T-helper 17 cell (primary cell): ENCODE measurements around the gene MKI67. TPM values are rescaled to one million over a fixed set of nuclear protein-coding genes. Genes with fewer than 3 reads are reported as not detected.
"Not testable (repeated sequence)": the region's sequence is repeated elsewhere in the genome, so short reads cannot be mapped to it uniquely, and the experiment has no call there.

Experiments used
- ATAC-seq: fragments of 150-1000 bp; cut with Tn5 transposase; 2 replicates; pipeline ENCODE4 v1.10.0; 2021; ENCODE audit warnings: mild to moderate bottlenecking, moderate library complexity
- DNase-seq, 3 donors: peaks; one replicate each; pipeline versions ENCODE4 v3.0.0 to v3.0.0-alpha.2; 2020 to 2021
- H3K9me3 ChIP-seq: one replicate; pipeline ENCODE4 v1.7.0; 2013; ENCODE audit warnings: low read length, mild to moderate bottlenecking; ENCODE audit not compliant: control insufficient read depth, poor library complexity, severe bottlenecking
- H3K27ac Mint-ChIP-seq: one replicate; pipeline ENCODE4 v1.8.0; 2022; ENCODE audit warnings: mild to moderate bottlenecking, moderate library complexity, mixed read lengths
- H3K27me3 Mint-ChIP-seq: one replicate; pipeline ENCODE4 v1.8.0; 2022; ENCODE audit warnings: mixed read lengths
- H3K36me3 Mint-ChIP-seq: one replicate; pipeline ENCODE4 v1.8.0; 2022; ENCODE audit warnings: low read depth, mixed read lengths
- H3K4me1 Mint-ChIP-seq: one replicate; pipeline ENCODE4 v1.8.0; 2022; ENCODE audit warnings: mild to moderate bottlenecking, mixed read lengths
- H3K4me3 Mint-ChIP-seq: one replicate; pipeline ENCODE4 v1.8.0; 2022; ENCODE audit warnings: mild to moderate bottlenecking, moderate library complexity, mixed read lengths
- total RNA-seq, 4 donors: library from RNA in 2 of 4; stranded (reverse) in 2 of 4; gene quantifications; one replicate each; pipeline ENCODE4 v1.2.3 and lab custom pipeline; 2022 to 2026

MKI67 gene
- total RNA-seq, 2 donors from 2014 or later = 1.3 to 1.8 TPM

DNA sequence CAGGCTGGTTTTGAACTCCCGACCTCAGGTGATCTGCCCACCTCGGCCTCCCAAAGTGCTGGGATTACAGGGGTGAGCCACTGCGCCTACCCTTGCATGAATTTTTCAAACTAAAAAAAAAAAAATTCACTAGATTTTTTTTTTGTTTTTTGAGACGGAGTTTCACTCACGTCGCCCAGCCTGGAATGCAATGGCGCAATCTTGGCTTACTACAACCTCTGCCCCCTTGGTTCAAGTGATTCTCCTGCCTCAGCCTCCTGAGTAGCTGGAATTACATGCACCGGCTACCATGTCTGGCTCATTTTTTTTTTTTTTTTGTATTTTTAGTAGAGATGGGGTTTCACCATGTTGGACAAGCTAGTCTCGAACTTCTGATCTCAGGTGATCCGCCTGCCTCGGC, 12.2 kb upstream of the MKI67 start:
- not testable (repeated sequence) for H3K4me1 Mint-ChIP-seq

GRCh38 chr10:128137877-128138276, 11.7 kb upstream of the MKI67 start:
- no peaks in the 10 kb centered on the region for H3K9me3 ChIP-seq
- Mint-ChIP-seq H3K27ac (no peak overlapping the region), H3K4me3 (no peak overlapping the region), H3K4me1 (peaks cover 2% of the 10 kb centered on the region), H3K36me3 (no peaks in the 10 kb centered on the region), H3K27me3 (peaks cover 14% of the 10 kb centered on the region)
- DNase-seq (no peak), ATAC-seq (no peak)

More for the DNA sequence above, 12.2 kb upstream of the MKI67 start:
- not testable (repeated sequence) for H3K9me3 ChIP-seq, DNase-seq, ATAC-seq, H3K36me3 Mint-ChIP-seq, H3K27ac Mint-ChIP-seq, H3K4me3 Mint-ChIP-seq
- H3K27me3 Mint-ChIP-seq = peaks cover 14% of the 10 kb centered on the region

GRCh38 chr10:128130051-128130450, 3.8 kb upstream of the MKI67 start:
- H3K27ac Mint-ChIP-seq = no peak overlapping the region
- H3K4me1 Mint-ChIP-seq = peaks cover 16% of the 10 kb centered on the region
- no peaks in the 10 kb centered on the region for H3K9me3 ChIP-seq
- ATAC-seq (no peak), DNase-seq (no peak)
- no peak overlapping the region for H3K4me3 Mint-ChIP-seq
- peaks cover 2% of the 10 kb centered on the region for H3K36me3 Mint-ChIP-seq
- H3K27me3 Mint-ChIP-seq = peaks cover 15% of the 10 kb centered on the region

DNA sequence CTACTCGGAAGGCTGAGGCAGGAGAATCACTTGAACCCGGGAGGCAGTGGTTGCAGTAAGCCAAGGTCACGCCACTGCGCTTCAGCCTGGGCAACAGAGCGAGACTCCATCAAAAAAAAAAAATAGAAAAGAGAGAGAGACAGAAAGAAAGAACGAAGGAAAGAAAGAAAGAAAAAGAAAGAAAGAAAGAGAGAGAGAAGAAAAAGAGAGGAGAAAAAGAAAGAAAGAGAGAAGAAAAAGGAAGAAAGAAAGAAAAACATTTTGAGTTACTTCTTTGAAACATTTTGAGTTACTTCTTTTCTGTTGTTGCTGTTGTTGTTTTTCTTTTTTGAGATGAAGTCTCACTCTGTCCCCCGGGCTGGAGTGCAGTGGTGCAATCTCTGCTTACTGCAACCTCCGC, 2.4 kb upstream of the MKI67 start:
- Mint-ChIP-seq H3K4me1 (peaks cover 22% of the 10 kb centered on the region), H3K4me3 (no peak overlapping the region), H3K27ac (no peak overlapping the region), H3K36me3 (peaks cover 3% of the 10 kb centered on the region), H3K27me3 (peaks cover 19% of the 10 kb centered on the region)
- ATAC-seq (no peak), DNase-seq (no peak)
- no peaks in the 10 kb centered on the region for H3K9me3 ChIP-seq

DNA sequence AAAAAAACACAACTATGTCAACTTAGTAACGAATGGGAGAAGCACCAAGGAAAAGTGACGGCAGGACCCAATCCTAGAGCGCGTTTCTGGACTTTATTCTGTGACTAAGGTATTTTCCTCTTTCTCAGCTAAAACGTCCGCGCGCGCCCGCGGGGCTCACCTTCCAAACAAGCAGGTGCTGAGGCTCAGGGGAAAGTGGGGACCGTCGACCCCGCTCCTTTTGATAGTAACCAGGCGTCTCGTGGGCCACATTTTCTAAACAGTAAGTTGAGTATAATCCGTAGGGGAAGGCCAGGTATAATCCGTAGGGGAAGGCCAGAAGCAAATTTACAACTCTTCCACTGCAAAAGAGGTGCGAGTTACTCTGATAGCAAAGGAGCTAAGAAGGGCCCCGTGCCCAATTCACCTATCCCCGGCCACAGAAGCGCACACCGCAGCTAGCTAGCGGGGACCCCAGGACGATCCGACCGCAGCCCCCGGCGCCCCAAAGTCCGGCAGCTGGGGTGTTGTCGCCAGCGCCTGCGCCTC, 743 bp downstream of the MKI67 start:
- Mint-ChIP-seq H3K27ac (peak overlapping the region; percentile 72), H3K36me3 (peaks cover 3% of the 10 kb centered on the region), H3K4me3 (peak overlapping the region; percentile 93), H3K27me3 (peaks cover 34% of the 10 kb centered on the region), H3K4me1 (peaks cover 27% of the 10 kb centered on the region)
- ATAC-seq (no peak), DNase-seq (no peak)
- no peaks in the 10 kb centered on the region for H3K9me3 ChIP-seq

DNA sequence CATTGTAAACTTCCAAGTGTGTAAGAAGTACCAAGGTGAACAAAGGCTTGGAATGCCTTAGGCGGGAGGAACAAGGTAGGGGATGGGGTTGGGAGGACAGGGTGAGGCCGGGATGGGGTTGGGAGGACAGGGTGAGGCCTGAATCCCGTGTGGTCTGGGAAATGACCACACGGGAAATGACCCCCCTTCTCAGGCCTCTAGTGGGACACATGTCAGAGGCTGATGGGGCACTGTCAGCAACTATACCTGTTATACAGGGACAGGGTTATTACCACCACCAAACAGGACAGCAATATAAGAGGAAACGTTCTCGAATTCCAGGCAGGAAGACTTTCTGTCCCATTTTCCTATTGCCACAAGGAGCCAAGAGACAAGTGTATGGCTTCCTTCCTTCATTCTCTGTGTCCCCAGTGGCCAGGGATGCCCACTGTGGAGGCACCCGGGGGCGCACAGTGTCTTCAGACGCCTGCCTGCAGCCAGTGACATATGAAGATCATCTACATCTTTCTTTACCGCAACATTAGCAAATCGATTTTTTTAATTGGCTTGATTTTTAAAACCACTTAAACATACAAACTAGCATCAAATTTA, 1.3 kb downstream of the MKI67 start:
- H3K27ac Mint-ChIP-seq = peak overlapping the region; percentile 72

GRCh38 chr10:128123846-128124245, 2.4 kb downstream of the MKI67 start:
- H3K9me3 ChIP-seq = no peaks in the 10 kb centered on the region
- Mint-ChIP-seq H3K36me3 (peaks cover 3% of the 10 kb centered on the region), H3K4me3 (peak overlapping the region; percentile 61), H3K27ac (peak overlapping the region; percentile 72), H3K4me1 (peaks cover 27% of the 10 kb centered on the region), H3K27me3 (peaks cover 34% of the 10 kb centered on the region)
- no peak for ATAC-seq
- no peak for DNase-seq

More for the DNA sequence above, 1.3 kb downstream of the MKI67 start:
- ATAC-seq = no peak
- H3K9me3 ChIP-seq = no peaks in the 10 kb centered on the region
- Mint-ChIP-seq H3K27me3 (peaks cover 34% of the 10 kb centered on the region), H3K4me3 (peak overlapping the region; percentile 93), H3K4me1 (peaks cover 27% of the 10 kb centered on the region), H3K36me3 (peaks cover 3% of the 10 kb centered on the region)
- no peak for DNase-seq

DNA sequence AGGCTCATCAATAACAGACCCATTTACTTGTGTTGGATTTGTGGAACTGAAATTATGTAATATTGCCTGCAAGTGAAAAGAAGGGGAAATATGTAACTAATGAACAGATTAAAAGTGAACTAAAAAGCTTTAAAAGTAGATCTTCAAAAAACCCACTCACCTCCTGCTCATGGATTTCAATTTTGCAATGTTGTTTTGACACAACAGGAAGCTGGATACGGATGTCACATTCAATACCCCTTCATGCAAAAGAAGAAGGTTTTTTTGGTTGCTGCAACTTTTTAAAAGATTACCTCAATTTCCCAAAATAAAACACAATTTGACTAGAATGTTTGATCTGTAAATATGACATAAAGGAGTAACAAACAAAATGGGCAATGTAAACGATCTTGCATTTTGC, 3.3 kb downstream of the MKI67 start:
- H3K4me1 Mint-ChIP-seq = peaks cover 25% of the 10 kb centered on the region
- no peak for ATAC-seq
- H3K9me3 ChIP-seq = no peaks in the 10 kb centered on the region
- peaks cover 34% of the 10 kb centered on the region for H3K27me3 Mint-ChIP-seq
- H3K36me3 Mint-ChIP-seq = peaks cover 3% of the 10 kb centered on the region
- no peak overlapping the region for H3K4me3 Mint-ChIP-seq
- peak overlapping the region; percentile 78 for H3K27ac Mint-ChIP-seq
- no peak for DNase-seq

DNA sequence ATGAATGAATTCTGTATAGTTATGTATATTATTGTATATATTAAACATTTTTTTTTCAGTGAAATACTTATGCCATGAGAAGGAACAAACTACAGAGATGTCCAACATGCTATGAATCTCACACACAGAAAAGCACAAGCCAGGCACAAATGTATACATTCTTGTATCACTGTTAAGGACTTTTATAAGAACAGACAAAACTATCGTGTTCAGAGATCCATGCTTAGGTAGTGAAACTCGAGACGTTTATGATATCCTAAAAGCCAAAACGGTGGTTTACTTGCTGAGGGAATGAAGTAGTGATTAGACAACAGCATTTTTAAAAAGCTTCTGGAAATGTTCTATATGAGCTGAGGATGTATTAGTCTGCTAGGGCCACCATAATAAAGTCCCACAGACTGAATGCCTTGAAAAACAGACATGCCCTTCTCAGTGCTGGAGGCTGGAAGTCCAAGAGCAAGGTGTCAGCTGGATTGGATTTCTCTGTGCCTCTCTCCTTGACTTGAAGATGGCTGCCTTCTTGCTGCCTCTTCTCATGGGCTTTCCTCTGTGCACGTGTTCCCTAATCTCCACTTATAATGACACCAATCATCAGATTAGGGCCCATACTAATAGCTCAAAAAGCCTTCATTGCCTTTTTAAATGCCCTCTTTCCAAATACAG, 4.3 kb downstream of the MKI67 start:
- DNase-seq (no peak), ATAC-seq (no peak)
- no peaks in the 10 kb centered on the region for H3K9me3 ChIP-seq
- Mint-ChIP-seq H3K27me3 (peaks cover 34% of the 10 kb centered on the region), H3K4me1 (peaks cover 22% of the 10 kb centered on the region), H3K4me3 (no peak overlapping the region), H3K27ac (peak overlapping the region; percentile 78), H3K36me3 (peaks cover 3% of the 10 kb centered on the region)

DNA sequence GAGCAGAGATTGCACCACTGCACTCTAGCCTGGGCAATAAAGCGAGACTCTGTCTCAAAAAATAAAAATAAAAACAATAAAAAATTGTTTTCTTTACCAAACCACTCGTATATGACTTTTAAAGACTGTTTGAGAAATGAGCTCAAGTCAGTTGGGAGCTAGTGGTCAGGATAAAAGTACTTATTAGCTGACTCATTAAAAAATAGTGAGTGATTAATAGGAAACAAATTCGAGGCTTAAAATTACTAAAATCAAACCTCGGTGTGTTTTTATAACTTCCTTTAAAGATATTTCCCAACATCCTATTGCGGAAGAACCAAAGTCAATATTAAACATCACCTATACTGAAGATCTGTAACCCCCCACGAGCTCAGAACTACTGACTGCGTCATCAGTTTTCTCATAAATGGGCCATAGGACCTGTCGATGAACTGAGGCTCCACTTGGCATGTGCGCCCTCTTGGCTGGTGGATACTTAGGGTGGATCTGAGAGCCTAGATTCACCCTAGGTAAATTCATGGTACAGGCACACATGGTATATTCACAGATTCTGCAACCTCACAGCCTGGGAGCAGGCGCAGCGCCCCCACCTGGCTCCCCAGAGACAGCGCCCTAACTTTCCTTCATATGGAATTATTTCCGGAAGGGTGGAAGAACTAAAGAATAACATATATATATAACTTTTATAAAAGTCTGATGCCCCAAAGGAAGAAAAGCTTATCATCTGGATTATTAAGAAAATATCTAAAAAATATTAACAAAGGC, 9.2 kb downstream of the MKI67 start:
- no peaks in the 10 kb centered on the region for H3K36me3 Mint-ChIP-seq
- DNase-seq (no peak), ATAC-seq (no peak)
- no peak overlapping the region for H3K27ac Mint-ChIP-seq
- H3K4me3 Mint-ChIP-seq = no peak overlapping the region
- peaks cover 6% of the 10 kb centered on the region for H3K4me1 Mint-ChIP-seq
- H3K27me3 Mint-ChIP-seq = peaks cover 6% of the 10 kb centered on the region
- no peaks in the 10 kb centered on the region for H3K9me3 ChIP-seq

- Mint-ChIP-seq H3K4me3 (no peak overlapping the region), H3K27ac (no peak overlapping the region), H3K27me3 (peaks cover 5% of the 10 kb centered on the region), H3K36me3 (no peaks in the 10 kb centered on the region), H3K4me1 (peaks cover 6% of the 10 kb centered on the region)
- ATAC-seq = no peak
- DNase-seq = no peak
- no peaks in the 10 kb centered on the region for H3K9me3 ChIP-seq
Measured at GRCh38 chr10:128116187-128116586, 10.0 kb downstream of the MKI67 start.

DNA sequence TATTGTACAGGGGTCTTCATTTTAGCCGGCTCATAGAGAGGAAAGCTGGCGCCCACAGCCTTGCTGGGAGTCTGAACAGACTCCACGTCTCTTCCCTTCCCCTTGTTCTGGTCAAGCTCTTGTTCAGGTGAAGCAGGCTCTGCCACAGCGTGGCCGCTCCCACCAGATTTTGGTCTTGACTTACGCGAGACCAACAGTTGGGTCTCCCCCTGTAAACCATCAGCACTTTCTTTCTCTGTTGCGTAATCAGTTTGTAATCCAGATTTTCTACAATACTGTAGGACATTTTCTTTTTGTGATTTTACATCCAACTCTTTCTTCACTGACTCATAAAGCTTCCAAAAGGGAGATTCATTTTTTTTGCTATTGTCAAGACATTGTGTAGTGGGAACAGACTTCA, 10.9 kb downstream of the MKI67 start:
- DNase-seq = no peak
- Mint-ChIP-seq H3K4me1 (no peaks in the 10 kb centered on the region), H3K36me3 (no peaks in the 10 kb centered on the region), H3K4me3 (no peak overlapping the region), H3K27ac (no peak overlapping the region), H3K27me3 (no peaks in the 10 kb centered on the region)
- no peak for ATAC-seq
- H3K9me3 ChIP-seq = no peaks in the 10 kb centered on the region

DNA sequence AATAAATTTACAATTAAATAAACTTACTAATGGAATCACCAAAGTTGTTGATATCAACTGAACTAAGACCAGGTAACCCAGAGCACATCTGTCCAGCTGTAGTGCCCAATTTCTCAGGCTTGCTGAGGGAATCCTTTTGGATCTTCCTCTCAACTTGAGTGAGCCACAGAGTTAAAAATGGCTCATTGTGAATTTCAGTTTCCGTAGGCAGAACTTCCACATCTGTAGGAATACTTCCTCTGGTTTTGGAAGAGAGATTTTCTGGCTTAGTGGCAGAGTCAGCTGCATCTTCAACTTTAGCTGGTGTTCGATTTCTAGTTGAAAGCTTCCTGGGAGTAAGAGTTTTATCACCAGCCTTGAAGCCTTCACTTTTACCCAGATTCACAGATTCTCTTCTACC, 11.3 kb downstream of the MKI67 start:
- H3K27ac Mint-ChIP-seq = no peak overlapping the region
- no peaks in the 10 kb centered on the region for H3K9me3 ChIP-seq
- no peaks in the 10 kb centered on the region for H3K4me1 Mint-ChIP-seq
- H3K4me3 Mint-ChIP-seq = no peak overlapping the region
- DNase-seq (no peak), ATAC-seq (no peak)
- H3K27me3 Mint-ChIP-seq = no peaks in the 10 kb centered on the region
- H3K36me3 Mint-ChIP-seq = no peaks in the 10 kb centered on the region
